Neural progenitor cell (in vitro differentiated cells): ENCODE data around the gene CDK5RAP2.

Experiments used
- EZH2 ChIP-seq: fragments of 200-600 bp; sonication (generic); IDR thresholded peaks from 2 replicates; pipeline ENCODE4 v1.6.1; 2017; ENCODE audit warnings: antibody characterized with exemption, mild to moderate bottlenecking, moderate library complexity
- EZH2phosphoT487 ChIP-seq: fragments of 200-600 bp; sonication (generic); IDR thresholded peaks from 2 replicates; pipeline ENCODE4 v1.6.1; 2017; ENCODE audit warnings: antibody characterized with exemption
- TF ChIP-seq, protein P1 (sequence below): fragments of 200-600 bp; sonication (generic); IDR thresholded peaks from 2 replicates; pipeline ENCODE4 v1.5.1; 2017; ENCODE audit warnings: antibody characterized with exemption, mild to moderate bottlenecking

DNA sequence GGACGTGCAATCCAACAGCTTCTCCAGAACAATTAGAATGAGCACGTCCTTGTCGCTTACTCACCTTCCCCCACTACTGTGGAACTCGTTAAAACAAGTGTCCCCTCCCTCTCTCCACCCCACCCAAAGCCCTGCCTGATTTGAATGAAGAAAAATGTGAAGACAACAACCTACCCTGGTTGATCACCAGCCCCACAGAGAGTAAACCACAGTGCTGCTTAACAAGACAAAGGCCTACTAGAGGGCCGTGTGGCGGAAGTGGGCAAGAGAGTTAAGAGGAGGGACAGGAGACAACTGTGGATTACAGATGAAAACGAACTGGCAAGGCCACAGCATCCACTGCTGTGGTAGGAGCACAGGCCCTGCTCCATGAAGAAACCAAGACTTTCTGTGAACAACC, 51.1 kb downstream of the CDK5RAP2 start:
- TF ChIP-seq, protein P1, sequence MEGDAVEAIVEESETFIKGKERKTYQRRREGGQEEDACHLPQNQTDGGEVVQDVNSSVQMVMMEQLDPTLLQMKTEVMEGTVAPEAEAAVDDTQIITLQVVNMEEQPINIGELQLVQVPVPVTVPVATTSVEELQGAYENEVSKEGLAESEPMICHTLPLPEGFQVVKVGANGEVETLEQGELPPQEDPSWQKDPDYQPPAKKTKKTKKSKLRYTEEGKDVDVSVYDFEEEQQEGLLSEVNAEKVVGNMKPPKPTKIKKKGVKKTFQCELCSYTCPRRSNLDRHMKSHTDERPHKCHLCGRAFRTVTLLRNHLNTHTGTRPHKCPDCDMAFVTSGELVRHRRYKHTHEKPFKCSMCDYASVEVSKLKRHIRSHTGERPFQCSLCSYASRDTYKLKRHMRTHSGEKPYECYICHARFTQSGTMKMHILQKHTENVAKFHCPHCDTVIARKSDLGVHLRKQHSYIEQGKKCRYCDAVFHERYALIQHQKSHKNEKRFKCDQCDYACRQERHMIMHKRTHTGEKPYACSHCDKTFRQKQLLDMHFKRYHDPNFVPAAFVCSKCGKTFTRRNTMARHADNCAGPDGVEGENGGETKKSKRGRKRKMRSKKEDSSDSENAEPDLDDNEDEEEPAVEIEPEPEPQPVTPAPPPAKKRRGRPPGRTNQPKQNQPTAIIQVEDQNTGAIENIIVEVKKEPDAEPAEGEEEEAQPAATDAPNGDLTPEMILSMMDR = no peak
- TF ChIP-seq EZH2 (no peak), EZH2phosphoT487 (no peak)
